GM13977 (cell line): Measurements from ENCODE around the gene DUSP5.

Experiments
- DNase-seq: peaks from one replicate; pipeline ENCODE4 v3.0.0; 2012; ENCODE audit warnings: low spot score
- CTCF ChIP-seq: IDR thresholded peaks from 2 replicates; pipeline ENCODE4 v1.5.1; 2012; ENCODE audit warnings: mild to moderate bottlenecking, control low read depth; ENCODE audit not compliant: insufficient read depth; ENCODE audit errors: extremely low read depth, missing control alignments
- in situ Hi-C: fragments of 300-500 bp; cut with MboI; formaldehyde crosslinking; loops from one replicate; pipeline ENCODE4 v1.12.0; 2022; ENCODE audit warnings: low sequenced_read_pairs, low pct_unique_long_range_greater_than_20kb, mixed read lengths, inconsistent platforms; ENCODE audit not compliant: unreplicated experiment

The DUSP5 gene

GRCh38 chr10:110481919-110482318 lies 15.8 kb upstream of the DUSP5 start:
- no peak for TF ChIP-seq CTCF
- in situ Hi-C loops: no loop called here

GRCh38 chr10:110483633-110484032 lies 14.1 kb upstream of the DUSP5 start:
- DNase-seq: no peak
- in situ Hi-C loops: no loop called here
- TF ChIP-seq CTCF: no peak

More at GRCh38 chr10:110481919-110482318, 15.8 kb upstream of the DUSP5 start:
- no peak for DNase-seq

GRCh38 chr10:110485541-110485940 lies 12.2 kb upstream of the DUSP5 start:
- no peak for DNase-seq
- TF ChIP-seq CTCF: no peak
- in situ Hi-C loops: no loop called here

- in situ Hi-C loops: no loop called here
- DNase-seq: no peak
- no peak for TF ChIP-seq CTCF
Measured at GRCh38 chr10:110486680-110487410, 10.9 kb upstream of the DUSP5 start.

- TF ChIP-seq CTCF: no peak
- no peak for DNase-seq
- in situ Hi-C loops: no loop called here
Measured at GRCh38 chr10:110487411-110488331, 10.0 kb upstream of the DUSP5 start.

GRCh38 chr10:110488332-110488681 lies 9.4 kb upstream of the DUSP5 start:
- no peak for DNase-seq
- no peak for TF ChIP-seq CTCF
- in situ Hi-C loops: no loop called here
